GM21423 (cell line): ENCODE results near the gene ZAR1L.

ENCODE experiments used
- ATAC-seq: cut with Tn5 transposase; IDR thresholded peaks from one replicate; pipeline ENCODE4 v1.9.1; 2021; ENCODE audit warnings: mild to moderate bottlenecking, moderate library complexity; ENCODE audit not compliant: unreplicated experiment

Gene ZAR1L

DNA sequence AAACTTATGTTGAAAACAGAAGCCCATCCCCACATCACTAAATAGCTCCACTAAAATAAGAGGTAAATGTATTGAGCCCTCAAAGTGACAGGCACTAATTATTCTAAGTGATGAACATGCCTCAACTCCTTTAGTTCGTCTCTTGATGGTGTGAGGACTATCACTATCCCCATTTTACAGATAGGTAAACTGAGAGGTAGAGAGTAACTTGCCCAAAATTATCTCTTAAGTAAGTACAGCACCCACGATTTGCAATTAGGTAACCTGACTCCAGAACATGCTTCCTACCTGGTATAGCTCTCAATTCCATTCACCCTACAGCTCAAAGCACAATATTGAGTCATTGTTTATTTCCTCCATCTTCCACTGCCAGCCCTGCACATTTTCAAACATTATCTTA, 12.7 kb downstream of the ZAR1L start:
- no peak for ATAC-seq

DNA sequence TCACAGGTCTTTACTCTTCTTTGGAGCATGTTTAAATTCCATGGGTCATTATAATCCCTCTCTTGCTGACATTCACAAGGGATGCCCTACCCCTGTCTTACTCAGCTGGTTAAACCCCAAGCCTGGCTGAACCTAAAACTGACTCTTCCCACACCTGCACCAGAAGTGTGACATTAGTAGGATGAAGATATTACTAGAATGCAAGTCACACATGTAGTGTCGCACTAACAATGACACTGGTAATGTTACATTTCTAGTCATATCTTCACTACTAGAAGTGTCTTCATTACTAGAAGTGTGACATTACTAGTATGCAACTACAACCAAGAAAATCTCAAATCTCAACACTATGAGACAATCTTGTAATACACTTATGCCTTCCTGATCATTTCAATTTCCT, 14.2 kb downstream of the ZAR1L start:
- no peak for ATAC-seq

DNA sequence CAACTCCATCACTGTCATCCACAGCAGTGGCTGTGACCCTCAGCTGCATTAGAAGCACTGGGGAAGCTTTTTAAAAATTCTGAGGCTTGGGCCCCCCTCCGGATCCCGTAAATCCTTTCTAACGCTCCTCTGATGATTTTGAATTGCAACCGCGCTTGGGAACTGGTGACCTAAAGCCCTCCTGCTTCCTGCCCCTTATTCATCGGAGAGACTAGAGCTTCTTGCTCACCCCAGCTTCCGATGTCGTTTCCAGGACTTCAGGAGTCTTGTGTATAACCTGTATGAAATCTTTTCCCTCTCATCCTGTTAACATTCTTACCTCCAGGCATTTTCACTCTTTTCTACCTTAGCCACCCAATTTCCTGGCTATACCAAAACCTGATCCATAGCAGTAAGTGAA, 14.8 kb downstream of the ZAR1L start:
- no peak for ATAC-seq

- no peak for ATAC-seq
These were observed 15.3 kb downstream of the ZAR1L start for GRCh38 chr13:32299893-32300292.

GRCh38 chr13:32298695-32299094, 16.5 kb downstream of the ZAR1L start:
- no peak for ATAC-seq

DNA sequence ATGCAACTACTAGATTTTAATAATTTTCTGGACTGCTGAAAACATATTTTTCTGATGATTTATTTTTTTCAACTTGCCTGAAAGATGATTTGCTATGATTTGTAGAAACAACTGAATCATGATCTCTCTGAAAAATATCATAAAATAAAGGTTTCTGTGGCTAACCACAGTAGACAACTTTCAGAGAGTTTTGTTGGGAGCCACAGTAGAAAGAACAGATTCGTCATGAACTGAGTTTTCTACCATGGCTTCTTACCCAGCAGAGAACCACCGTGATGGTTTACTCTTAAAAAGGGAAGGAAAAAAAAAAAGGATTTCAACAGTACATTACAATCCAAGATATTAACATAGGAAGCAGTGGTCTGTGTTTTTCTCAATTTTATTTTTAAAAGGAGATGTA, 18.0 kb downstream of the ZAR1L start:
- no peak for ATAC-seq

DNA sequence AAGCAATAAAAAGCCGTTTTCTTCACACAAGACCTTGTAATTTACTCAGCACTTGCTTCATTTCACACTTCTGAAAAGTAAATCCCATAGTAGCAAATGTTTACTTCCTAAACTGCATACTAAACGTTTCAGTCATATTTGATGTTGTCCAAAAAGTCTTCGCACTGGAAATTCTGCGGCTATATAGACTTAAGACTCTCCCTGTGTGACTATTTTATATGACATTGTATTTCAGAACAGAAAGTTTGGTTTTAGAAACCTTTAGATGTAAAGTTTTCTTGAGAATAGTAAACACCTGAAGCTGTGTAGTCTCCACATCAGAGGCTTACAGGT, 29.6 kb downstream of the ZAR1L start:
- no peak for ATAC-seq

DNA sequence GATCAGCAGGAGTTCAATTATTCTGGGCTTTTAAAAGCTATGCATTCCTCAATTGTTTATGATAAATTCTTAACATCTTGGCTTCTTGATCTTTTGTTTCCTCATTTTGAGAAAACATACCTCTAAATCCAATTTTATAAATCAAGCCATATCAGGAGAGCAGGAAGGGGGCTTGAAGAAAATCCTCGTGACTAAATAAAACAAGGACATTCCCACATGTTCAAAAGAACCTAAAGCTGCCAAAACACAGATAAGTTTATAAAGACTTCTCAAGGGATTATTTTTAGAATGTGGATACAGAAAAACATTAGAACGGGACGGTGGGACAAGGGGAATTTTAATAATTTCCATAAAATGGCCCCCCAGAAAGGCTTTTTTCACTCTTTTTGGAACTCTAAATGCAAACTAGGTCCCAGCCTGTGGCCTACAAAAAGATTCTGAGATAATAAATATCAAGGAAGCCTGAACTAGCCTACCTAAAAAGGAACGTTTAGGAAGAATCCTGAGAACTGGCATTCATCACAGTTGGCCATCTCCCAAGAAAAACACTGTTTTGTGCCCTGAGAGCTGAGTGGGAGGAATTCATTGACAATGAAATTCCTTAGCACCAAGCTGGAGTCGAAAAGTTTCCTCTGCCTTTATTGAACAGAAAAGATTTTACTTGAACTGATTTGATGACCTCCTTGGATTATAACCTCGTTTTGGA, 30.1 kb downstream of the ZAR1L start:
- ATAC-seq: no peak

GRCh38 chr13:32282096-32282711, 33.0 kb downstream of the ZAR1L start:
- no peak for ATAC-seq

DNA sequence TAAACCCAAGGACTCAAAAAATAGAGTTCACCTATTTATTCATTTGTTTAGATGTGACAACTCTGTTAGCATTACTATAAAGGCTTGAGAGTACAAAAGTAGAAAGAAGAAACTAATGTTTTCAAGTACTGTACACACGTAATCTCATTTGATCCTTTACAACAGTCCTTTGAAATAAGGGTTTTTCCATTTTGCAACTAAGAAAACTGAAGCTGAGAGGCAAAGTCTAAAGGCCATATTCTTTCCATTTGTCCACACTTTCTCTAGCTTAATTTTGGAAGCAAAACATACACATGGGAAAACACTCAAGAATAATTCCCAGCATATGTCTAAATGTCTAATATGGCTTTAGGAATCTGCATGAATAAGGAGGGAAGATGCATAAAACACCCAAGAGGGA, 34.1 kb downstream of the ZAR1L start:
- no peak for ATAC-seq

DNA sequence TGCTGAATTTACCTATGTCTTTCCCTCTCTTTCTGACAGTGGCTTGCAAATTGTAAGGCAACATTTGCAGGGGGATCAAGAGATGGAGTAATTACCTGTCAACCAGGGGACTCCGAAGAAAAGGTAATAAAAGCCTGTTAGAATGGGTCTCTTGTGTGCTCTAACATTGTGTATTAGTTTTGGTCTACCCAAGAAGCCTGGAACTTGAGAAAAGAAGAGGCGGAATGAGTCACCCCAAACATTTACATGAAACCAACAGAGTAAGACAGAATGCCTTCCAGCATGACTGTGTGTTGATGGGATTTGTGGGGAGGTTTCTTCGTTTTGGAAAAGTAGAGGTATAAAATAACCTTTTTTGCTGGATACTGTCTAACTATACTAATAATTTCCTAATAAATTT, 36.7 kb downstream of the ZAR1L start:
- ATAC-seq: no peak

DNA sequence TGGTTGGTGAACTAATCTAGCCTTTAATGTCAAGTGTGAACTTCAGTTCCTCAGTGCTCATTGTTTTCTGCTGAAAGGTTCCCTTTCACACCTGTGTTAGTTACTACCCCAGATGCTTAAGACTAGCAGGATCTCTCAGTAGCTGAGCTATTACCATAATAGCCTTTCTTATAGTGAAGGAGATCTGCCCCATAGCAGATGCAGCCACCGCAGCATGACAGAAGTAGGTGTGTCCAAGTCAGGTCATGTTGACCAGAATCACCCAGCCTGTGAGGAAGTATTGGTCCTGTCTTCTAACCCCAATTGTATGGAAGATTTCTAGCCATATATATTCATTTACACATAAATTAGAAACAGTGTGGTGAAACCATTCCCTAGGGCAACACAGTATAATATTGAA, 37.3 kb downstream of the ZAR1L start:
- no peak for ATAC-seq

DNA sequence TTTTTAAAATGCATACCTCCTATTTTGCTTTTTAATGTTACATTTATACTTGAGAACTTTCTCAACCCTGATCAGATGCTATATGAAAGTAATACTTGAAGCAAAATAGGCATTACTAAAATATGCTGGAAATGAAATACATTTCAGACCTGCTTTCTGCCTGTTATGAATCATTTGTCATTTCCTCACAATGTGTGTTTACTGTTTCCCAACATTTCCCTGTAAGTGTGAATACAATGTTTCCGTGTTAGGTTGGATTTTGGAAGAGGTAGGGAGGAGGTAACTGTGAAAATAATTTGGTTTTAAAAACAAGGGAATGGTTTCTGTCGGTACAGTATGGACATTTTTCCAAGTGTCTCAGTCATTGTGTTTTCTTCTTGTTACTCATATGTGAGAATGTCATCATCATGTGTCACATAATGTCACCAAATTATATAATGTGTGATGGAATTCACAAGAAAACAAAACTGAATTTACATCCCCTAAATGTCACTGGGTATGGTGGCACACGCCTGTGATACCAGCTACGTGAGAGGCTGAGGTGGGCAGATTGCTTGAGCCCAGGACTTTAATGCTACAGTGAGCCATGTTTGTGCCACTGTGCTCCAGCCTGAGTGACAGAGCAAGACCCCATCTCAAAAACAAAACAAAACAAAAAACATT, 43.0 kb downstream of the ZAR1L start:
- ATAC-seq: no peak

GRCh38 chr13:32267836-32268439, 47.2 kb downstream of the ZAR1L start:
- ATAC-seq: peak; percentile 82

GRCh38 chr13:32266130-32266529, 49.0 kb downstream of the ZAR1L start:
- no peak for ATAC-seq

- no peak for ATAC-seq
These were observed 49.4 kb downstream of the ZAR1L start for GRCh38 chr13:32265726-32266125.

DNA sequence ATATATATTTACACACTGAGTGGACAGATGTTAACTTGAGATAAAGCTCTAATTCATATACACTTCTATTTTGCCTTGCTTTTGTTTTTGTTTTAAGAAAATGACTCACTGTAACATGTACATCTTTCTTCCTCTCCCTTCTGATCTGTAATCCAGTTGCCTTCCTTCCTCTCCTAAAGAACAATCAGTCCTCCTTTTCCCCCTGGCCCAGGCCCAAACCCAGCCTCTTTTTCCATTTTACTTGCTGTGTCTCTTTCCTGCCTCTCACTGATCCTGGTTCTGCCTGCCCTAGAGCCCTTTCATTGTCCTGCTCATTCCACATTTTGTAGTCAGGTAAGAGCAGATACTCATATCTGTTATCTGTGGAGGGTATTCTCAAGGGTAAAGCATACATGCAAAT, 50.8 kb downstream of the ZAR1L start:
- no peak for ATAC-seq

- no peak for ATAC-seq
These were observed 52.5 kb downstream of the ZAR1L start for GRCh38 chr13:32262619-32263018.

DNA sequence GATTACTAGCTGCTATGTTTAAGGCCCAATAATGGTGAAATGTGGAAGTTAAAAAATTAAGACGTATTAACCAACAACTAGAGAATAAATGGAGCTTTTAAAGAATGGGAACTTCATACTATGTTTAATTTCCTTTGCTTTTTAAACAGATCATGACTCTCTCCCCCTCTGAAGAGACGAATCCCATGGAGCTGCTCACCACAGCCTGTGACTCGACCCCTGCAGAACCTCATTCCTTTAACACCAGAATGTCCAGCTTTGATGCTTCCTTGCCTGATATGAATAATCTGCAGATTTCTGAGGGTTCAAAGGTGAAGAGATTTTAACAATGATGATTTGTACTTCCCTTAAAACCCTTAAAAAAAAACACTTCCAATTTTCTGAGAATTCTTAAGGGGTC, 53.0 kb downstream of the ZAR1L start:
- no peak for ATAC-seq

DNA sequence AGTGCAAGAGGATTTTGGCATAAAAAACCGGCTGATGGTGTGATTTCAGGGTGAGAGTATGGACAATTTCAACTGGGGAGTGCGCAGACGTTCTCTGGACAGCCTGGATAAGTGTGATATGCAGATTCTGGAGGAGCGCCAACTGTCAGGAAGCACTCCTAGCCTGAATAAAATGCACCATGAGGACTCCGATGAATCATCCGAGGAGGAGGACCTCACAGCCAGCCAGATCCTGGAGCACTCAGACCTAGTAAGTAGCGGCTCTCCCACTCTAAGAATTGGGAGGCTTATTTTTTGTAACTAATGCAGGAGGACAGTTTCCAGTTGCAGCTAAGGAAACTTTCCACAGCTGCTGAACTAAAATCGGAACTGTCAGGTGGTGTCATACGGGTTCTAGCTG, 53.6 kb downstream of the ZAR1L start:
- ATAC-seq: no peak

DNA sequence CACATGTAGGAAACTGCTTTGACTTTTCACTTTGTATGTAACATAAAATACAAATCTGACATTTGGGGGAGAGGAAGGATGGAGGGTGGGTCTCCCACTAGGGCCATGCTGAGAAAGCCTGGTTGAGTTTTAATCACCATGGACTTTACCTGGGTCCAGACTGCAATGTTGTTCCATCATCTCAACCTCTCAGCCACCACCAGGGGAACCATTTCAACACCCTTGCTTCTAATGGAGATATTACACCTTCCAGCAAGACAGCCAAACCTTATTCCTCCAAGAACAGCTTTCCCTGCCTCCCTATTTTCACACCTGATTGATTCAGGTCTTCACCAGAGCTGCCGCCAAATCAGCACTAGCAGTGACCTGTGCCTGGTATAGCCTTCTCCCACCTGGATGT, 56.0 kb downstream of the ZAR1L start:
- ATAC-seq: no peak

DNA sequence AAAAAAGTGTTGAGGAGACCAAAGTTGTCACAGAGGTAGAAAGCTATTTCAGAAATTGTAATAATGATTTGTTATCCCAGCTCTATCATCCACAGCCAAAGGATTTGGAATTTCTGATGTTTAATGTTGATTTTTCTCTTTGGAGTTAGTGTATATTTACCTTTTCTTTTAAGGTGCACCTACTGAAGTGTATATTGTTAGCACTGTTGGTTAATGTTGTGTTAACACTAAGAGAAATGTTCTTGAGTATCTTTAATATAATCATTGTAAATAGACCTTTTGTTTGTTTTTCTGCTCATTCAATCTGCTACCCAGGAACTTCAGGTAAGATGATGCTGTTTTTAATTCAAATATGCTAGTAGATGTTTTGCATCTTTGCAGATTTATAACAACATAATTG, 57.5 kb downstream of the ZAR1L start:
- no peak for ATAC-seq
